GM18867 (cell line): ENCODE results near the gene EXOSC3.
"Not testable (repeated sequence)": the region's sequence is repeated elsewhere in the genome, so short reads cannot be mapped to it uniquely, and the experiment has no call there.

Experiments used
- ATAC-seq: cut with Tn5 transposase; IDR thresholded peaks from one replicate; pipeline ENCODE4 v1.9.1; 2021; ENCODE audit warnings: mild to moderate bottlenecking, moderate library complexity; ENCODE audit not compliant: unreplicated experiment

EXOSC3 gene

DNA sequence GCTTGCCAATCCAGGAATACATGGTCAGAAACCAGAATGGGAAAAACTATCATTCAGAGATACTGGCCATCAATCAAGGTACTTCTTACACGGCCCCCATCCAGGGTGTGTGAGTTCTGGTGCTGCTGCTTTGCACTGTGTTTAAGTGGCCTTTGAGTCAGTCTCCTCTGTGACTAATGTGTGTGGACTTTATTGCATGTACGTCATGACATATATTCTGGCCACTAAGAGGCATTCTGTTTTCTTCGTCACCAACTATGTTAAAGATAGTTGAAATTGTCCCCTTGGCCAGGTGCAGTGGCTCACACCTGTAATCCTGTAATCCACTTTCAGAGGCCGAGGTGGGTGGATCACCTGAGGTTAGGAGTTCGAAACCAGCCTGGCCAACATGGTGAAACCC lies 8.5 kb downstream of the EXOSC3 start:
- no peak for ATAC-seq

DNA sequence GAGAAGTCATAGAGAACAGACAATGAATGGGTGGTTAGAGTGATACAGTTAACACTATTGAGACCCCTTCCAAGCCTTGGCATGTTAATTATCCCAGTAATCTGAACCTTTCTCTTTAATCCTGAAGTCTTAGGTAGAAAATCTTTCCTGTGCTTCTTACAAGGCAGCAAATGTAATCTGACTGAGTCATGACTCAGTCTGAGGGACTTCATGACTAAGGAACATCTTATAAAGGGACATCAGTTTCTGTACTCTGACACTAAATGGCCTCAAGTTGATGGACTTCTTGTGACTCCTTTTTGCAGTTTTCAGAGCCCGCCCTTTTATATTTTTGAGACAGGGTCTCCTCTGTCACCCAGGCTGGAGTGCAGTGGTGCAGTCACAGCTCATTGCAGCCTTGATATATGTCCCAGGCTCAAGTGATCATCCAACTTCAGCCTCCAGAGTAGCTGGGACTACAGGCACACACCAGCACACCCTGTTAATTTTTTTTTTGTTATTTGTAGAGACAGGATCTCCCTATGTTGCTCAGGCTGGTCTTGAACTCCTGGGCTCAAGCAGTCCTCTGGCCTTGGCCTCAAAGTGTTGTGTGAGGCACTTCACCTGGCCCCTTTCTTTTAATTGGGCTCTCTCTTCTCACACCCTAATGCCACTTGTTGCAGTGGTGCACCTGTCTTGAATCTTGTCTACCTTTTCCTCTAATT lies 9.5 kb downstream of the EXOSC3 start:
- ATAC-seq: no peak

DNA sequence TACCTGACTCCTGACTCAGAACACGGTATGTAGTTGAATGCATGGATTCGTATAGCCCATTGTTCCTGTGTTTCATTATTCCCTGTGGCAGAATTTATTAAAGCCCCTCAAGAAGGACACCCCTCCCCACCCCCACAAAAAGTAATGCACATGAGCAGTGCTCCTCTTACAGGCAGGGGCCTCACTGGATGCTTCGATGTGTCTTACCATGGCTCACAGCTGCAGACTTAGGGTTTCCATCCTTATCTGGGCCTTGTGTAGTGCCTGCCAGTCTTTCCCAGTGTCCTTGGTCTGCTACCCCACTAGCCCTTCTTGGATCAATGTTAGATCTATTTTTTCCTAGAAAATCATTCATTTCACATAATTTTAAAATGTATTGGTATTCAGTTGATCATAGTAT lies 14.9 kb downstream of the EXOSC3 start:
- no peak for ATAC-seq

DNA sequence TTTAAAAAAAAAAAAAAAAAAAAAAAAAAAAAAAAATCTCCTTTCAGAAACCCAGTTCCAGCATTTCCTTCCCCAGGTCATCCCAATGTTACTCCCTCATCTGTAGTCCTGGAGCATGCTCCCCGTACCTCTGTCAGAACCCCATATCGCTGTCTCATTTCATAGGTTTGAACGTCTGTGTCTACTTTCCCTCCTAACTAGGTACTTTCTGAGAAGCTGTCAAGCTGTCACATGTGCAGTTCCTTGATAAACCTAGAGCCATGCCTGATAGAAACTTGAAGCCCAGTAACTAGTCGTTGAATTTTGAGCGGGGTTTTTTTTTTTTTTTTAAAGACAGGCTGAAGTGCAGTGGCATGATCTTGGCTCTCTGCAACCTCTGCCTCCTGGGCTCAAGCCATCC lies 15.6 kb downstream of the EXOSC3 start:
- ATAC-seq: no peak

DNA sequence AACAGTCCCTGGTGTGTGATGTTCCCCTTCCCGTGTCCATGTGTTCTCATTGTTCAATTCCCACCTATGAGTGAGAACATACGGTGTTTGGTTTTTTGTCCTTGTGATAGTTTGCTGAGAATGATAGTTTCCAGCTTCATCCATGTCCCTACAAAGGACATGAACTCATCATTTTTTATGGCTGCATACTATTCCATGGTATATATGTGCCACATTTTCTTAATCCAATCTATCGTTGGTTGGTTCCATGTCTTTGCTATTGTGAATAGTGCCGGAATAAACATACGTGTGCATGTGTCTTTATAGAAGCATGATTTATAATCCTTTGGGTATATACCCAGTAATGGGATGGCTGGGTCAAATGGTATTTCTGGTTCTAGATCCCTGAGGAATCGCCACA lies 19.6 kb downstream of the EXOSC3 start:
- not testable (repeated sequence) for ATAC-seq

DNA sequence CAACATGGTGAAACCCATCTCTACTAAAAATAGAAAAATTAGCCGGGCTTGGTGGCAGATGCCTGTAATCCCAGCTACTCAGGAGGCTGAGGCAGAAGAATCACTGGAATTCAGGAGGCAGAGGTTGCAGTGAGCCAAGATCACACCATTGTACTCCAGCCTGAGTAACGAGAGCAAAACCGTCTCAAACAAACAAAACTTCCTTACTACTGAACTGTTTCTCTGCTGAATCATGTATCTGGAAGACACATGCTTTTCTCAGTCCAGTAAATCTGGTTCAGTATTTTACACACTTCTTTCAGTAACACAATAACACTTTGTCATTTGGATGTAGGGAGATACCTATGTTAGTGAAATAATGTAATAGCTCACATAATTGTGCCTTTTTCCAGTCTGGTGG lies 23.4 kb downstream of the EXOSC3 start:
- no peak for ATAC-seq

DNA sequence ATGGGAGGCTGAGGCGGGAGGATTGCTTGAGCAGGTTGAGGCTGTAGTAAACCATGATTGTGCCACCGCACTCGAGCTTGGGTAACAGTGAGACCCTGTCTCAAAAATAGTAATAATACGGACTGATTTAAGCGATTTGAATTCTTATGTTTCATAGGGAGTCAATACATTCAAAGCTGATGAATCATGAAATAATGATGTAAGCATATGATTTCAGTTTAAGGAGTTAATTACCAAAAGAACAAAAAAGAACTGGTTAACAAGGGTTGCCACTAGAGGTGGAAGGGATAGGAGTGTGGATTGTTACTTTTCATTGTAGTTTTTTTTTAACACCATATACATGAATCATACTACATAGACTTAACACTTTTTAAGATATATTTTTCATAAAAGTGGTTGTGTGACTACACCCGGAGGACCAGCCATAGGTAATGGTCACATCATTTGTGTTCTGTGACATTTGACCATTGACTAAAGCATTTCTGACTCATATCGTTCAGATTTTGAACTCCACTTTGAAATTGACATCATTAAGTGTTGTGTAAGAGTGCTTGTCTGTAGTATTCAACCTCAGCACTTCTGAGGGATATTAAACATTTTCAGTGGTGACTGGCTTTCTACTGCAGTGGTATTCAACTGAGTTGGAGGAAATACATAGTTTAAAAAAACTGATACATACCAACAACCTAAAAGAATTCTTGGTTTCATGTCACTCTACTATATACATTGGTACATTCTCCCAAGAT lies 24.3 kb downstream of the EXOSC3 start:
- no peak for ATAC-seq

DNA sequence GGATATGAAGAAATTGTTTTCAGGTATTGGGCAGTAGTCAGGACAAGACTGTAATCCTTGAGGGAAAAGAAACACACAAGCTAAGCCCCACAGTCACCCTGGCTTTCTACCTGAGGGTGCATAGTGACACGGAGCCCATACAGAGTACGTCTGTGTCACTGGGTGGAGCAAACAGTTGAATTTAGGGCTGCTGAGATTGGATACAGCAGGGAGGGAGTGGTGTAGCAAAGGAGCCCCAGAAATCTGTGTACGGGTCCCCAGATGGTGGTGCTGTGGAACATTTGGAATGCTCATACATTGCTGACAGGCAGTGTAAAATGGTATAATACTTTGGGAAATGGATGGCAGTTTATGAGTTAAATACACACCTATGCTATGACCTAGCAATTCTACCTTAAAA lies 26.1 kb downstream of the EXOSC3 start:
- ATAC-seq: no peak

DNA sequence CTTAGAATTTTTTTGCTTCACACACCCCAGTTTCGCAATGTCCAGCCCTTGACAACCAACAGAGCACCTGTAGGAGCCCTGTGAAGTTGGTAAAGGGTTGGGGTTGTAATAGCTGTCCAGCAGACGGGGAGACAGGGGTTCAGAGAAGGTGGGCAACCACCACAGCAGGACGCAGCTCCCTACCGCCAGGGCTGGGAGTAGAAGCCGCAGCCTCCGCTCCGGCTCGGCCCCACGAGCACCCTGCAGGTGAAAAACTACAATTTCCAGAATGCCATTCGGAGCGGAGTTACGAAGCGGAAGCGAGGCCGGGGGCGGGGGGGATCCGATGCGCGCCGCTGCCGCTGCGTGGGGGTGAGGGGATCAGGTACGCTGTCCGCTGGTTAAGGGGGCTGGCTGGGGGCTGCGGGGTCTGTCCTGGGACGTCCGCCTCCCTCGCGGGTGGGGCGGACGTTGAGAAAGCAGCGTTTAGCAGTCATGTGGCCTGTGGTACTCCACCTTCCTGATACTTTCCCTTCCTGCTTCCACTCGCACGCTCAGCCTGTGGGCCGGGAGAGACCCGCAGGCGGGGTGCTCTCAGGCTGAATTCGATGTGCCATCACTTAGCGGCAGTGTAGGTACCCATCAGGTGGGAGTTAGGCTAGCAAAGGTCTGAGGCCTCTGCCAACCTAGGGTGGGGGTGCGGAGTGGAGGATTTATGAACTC lies 31.2 kb downstream of the EXOSC3 start, which contains the start of gene TRMT10B:
TSS of gene TRMT10B (plus strand) at position 317 of the 702 bp plus-strand sequence. CDS start 8,127 bp downstream, outside the sequence.
- peak; percentile 91 for ATAC-seq

DNA sequence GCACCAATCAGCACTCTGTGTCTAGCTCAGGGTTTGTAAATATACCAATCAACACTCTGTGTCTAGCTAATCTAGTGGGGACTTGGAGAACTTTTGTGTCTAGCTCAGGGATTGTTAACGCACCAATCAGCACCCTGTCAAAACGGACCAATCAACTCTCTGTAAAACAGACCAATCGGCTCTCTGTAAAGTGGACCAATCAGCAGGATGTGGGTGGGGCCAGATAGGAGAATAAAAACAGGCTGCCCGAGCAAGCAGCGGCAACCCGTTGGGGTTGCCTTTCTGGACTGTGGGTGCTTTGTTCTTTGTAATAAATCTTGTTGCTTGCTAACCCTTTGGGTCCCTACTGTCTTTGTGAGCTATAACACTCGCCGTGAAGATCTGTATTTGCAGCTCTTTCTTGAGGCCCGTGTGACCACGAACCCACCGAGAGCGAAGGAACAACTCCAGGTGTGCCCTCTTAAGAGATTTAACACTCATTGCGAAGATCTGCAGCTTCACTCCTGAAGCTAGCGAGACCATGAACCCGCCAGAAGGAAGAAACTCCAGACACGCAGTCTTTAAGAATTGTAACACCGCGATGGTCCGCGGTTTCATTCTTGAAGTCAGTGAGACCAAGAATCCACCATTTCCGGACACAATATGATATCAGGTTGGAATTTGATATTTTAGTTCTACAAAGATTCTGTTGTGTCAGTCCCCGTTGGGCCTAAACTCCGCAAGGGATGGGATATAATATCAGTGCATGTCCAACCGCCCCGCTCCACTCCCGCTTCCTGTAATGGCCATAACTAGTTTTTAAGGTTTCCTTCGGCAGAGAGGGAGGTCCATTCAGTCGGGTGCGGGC lies 32.0 kb downstream of the EXOSC3 start:
- ATAC-seq: no peak

DNA sequence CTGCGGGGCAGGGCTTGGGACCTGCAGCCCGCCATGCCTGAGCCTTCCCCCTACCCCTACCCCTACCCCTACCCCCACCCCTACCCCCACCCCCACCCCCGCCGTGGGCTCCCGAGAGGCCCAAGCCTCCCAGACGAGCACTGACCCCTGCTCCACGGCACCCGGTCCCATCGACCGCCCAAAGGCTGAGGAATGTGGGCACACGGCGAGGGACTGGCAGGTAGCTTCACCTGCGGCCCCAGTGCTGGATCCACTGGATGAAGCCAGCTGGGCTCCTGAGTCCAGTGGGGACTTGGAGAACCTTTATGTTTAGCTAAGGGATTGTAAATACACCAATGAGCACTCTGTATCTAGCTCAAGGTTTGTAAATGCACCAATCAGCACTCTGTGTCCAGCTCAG lies 32.8 kb downstream of the EXOSC3 start:
- ATAC-seq: not testable (repeated sequence)

DNA sequence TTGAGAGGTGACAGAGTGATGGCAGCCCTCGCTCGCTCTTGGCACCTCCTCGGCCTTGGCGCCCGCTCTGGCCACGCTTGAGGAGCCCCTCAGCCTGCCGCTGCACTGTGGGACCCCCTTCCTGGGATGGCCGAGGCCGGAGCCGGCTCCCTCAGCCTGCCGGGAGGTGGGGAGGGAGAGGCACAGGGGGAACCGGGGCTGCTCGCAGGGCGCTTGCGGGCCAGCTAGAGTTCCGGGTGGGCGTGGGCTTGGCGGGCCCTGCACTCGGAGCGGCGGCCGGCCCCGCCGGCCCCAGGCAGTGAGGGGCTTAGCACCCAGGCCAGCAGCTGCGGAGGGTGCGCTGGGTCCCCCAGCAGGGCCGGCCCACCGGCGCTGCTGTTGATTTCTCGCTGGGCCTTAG lies 33.2 kb downstream of the EXOSC3 start:
- ATAC-seq: not testable (repeated sequence)

DNA sequence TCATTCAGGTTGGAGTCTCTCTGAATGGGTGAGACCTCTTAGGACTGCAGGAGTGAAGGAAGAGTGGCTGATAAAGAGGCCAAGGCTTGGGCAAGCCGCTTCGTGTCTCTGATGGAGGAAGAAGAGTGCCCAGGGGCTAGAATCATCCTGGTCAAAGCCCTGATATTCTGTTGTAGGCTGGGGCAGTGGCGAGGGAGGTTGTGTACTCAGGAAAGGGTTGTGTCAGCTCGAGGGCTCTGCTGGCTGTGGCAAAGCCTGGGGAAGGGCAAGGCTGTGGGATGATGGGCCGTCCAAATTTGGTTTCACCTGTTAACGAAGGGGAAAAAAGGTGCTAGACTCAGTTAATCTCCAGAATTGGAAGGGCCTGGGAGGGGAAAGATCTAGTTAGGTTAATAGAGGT lies 33.7 kb downstream of the EXOSC3 start:
- no peak for ATAC-seq

DNA sequence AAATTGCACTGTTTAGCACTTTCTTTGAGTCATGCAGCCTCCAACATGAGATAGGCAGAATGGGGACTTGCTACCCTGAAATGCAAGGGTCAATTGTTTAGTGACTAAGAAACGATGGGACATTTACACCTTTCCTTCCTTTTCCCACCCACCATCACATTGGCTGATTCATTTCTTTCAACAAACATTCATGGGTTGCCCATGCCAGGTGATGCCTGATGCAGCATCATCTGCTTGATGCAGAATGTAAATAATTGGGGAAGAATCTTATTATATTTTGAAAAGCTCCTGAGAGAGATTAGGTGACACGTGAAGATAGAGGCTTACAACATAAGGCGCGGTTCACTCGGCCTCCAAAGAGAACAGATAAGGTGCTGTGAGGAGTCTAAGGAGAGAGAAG lies 35.7 kb downstream of the EXOSC3 start:
- no peak for ATAC-seq

DNA sequence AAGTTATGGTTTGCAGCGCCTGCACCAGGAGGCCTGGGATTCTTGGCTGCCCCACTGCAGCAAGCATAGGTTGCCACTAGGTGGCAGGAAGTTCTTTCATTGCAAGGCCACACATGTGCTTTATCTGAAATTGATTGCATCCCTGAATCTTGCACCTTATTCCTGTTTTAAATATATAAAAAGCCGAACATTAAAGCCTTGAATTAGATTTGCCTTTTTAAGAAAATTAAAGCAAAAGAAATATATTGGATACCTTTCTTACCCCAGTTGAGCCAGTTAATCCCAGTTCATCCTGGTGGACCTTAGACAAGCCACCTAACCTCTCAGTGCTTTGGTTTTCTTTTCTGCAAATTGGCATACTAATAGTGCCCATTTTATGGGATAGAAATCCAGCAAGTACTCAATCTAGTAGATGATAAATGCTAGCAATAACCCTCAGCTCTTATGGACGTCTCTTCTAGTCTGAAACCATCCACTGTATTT lies 37.6 kb downstream of the EXOSC3 start:
- peak; percentile 58 for ATAC-seq

DNA sequence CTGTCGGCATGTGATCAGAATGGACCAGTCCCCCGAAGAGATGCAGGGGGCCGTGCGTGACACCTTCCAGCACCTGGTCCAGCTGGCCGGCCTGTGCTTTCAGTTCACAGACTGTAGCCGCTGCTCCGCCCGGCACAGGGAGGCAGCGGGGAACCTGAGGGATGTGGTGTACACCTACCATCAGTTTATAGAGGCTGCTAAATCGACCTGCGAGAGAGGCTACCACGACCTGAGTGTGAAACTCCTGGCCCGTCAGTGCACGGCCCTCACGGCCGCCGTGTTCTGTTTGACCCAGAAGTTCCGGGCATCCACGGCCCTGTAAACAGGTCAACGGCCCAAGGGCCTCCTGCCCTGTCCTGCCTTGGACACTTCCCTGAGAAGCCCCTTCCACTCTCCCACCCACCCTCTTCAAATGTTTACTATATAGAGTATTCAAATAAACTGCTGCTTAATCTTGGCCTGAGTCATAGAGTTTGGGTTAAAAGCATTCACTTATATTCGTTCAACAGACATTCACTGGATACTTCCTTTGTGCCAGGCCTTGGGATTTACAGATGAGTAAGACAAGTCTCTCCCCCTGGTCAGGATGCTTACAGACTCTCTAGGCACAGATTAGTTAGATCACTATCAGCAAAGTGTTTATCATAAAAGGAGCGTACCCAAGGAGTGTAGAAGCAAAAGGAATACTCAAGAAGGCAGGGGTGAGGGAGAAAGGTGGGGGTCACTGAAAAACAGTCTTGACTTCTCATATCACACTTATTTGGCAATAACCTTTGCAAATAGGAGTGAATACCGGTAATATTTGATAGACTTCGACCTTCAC lies 38.2 kb downstream of the EXOSC3 start:
- ATAC-seq: no peak

DNA sequence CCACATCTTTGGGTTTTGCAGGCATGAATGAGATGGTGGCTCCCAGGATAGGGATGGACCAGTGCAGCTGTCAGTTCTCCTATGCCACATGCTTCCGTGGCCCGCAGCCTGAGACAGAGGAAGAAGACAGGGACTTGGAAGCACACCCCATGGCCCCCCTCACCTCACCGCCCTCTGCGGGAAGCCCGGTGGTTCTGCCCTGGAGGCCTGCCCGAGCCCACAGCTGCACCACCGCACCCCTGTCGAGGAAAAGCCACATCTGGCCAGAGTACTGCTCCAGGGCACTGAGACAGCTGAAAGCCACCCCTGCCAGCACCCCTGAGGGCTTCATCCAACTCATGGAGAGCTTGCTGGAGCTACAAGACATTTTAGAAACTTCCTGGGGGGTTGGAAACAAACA lies 38.9 kb downstream of the EXOSC3 start:
- no peak for ATAC-seq

DNA sequence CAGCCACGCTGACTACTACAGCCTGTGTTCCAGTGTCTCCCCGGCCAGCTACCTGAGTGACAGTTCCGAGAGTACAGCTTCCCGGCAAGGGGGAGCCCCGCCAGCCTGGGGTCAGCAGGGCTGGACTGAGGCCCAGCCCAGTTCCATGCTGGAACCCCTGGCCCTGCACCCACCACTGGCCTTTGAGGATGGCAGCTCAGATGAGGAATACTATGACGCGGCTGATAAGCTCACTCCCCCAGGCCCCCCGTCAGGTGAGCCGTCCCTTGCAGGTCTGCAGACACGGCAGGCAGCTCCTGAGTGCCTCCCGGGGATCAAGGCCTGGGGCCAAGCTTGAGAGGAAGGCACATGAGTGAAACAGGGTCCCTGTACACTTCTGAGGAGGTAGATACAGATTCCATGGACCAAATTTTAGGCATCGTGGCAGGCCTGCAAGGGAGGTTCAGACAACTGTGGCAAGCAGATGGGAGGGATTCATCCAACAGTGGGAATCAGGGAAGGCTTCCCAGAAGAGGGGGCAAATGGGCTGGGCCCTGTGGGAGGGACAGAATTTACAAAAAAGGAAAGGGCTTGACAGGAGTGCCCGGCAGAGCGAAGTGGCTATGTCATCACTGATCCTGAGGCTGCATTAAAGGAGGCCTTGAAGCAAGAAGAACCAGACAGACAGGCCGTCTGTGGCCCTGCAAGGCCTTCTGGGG lies 44.1 kb downstream of the EXOSC3 start:
- ATAC-seq: no peak

DNA sequence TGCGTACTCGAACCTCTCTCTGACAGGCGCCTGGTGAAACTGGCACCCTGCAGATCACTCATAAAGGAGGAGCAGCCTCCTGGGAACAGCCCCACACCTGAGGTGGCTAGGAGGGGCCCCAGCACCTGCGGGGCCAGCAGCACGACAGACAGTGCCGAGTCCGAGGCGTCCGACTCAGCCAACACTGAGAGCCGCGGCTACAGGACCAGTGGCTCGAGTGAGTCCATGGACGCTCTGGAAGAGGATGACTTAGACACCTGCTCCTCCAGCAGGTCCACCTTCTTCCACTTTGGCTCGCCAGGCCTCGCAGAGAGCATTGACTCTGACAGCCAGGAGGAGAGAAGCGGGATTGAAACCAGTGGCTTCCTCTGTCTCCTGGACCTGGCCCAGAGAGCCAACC lies 44.7 kb downstream of the EXOSC3 start:
- ATAC-seq: no peak
